Panc1 (cell line): Measurements from ENCODE around the gene PTGES3. TPM values are rescaled to one million over a fixed set of nuclear protein-coding genes. Genes with fewer than 3 reads are reported as not detected.

ENCODE experiments used
- ATAC-seq: fragments of 200-7000 bp; cut with Tn5 transposase; 2 replicates; pipeline ENCODE4 v1.9.1; 2020; ENCODE audit warnings: mild to moderate bottlenecking, moderate library complexity
- BruUV-seq: library from RNA; stranded (reverse); fragments of 400-500 nt; replicated peaks from 2 replicates; lab custom pipeline; 2021; lab: Mats Ljungman, UMichigan
- CTCF ChIA-PET: fragments of 300-600 bp; sonication (Branson Sonifier 250); formaldehyde crosslinking; loops from one replicate; lab custom pipeline; 2022; ENCODE audit warnings: antibody characterized with exemption; lab: Charles Lee
- POLR2A ChIA-PET: fragments of 300-600 bp; sonication (Branson Sonifier 250); formaldehyde crosslinking; loops from one replicate; lab custom pipeline; 2022; ENCODE audit warnings: antibody characterized with exemption; lab: Charles Lee
- DNase-seq: peaks from one replicate; pipeline ENCODE4 v3.0.0-alpha.2; 2010; ENCODE audit warnings: low read depth, low spot score
- H3K27ac ChIP-seq: 2 replicates; pipeline ENCODE4 v1.5.1; 2011; ENCODE audit warnings: mild to moderate bottlenecking, low read length, inconsistent platforms
- H3K27me3 ChIP-seq: fragments of 200-500 bp; sonication (Bioruptor generic); 2 replicates; pipeline ENCODE4 v1.6.0; 2014; ENCODE audit warnings: low read length, inconsistent platforms; ENCODE audit not compliant: control insufficient read depth, insufficient read depth
- H3K36me3 ChIP-seq: fragments of 200-500 bp; sonication (Bioruptor generic); 2 replicates; pipeline ENCODE4 v1.5.1; 2014; ENCODE audit warnings: inconsistent platforms, mild to moderate bottlenecking, low read length, moderate library complexity; ENCODE audit not compliant: control insufficient read depth, insufficient read depth
- H3K4me1 ChIP-seq: 2 replicates; pipeline ENCODE4 v1.5.1; 2011; ENCODE audit warnings: inconsistent platforms, mild to moderate bottlenecking, low read length, moderate library complexity; ENCODE audit not compliant: control insufficient read depth, insufficient read depth
- H3K4me3 ChIP-seq, 2 experiments: 2 replicates each; pipeline ENCODE4 v1.5.1; 2011 to 2012; ENCODE audit warnings: low read depth in 2 of 2, low read length in 2 of 2, mild to moderate bottlenecking in 2 of 2, inconsistent platforms in 1 of 2, moderate library complexity in 1 of 2
- H3K9me3 ChIP-seq: fragments of 200-500 bp; sonication (Bioruptor generic); 2 replicates; pipeline ENCODE4 v1.5.1; 2014; ENCODE audit warnings: low read depth, mild to moderate bottlenecking, inconsistent platforms, low read length, moderate library complexity; ENCODE audit not compliant: control insufficient read depth, insufficient read depth
- CTCF ChIP-seq: fragments of 450-650 bp; IDR thresholded peaks from 2 replicates; pipeline ENCODE4 v1.5.1; 2017; ENCODE audit warnings: mild to moderate bottlenecking
- POLR2AphosphoS5 ChIP-seq: IDR thresholded peaks from 2 replicates; pipeline ENCODE4 v1.6.1; 2012; ENCODE audit warnings: mild to moderate bottlenecking, low read depth, low read length, moderate library complexity
- REST ChIP-seq, 2 experiments: IDR thresholded peaks; 2 replicates each; pipeline ENCODE4 v1.6.1; 2011 to 2012; ENCODE audit warnings: low read depth in 2 of 2, control low read depth in 1 of 2, low read length in 1 of 2, mild to moderate bottlenecking in 1 of 2, moderate library complexity in 1 of 2; ENCODE audit not compliant: insufficient read depth in 1 of 2
- SIN3A ChIP-seq: IDR thresholded peaks from 2 replicates; pipeline ENCODE4 v1.6.1; 2012; ENCODE audit warnings: low read depth, mild to moderate bottlenecking, low read length, moderate library complexity, borderline replicate concordance; ENCODE audit not compliant: insufficient read depth
- TCF7L2 ChIP-seq: IDR thresholded peaks from 2 replicates; pipeline ENCODE4 v1.6.1; 2011; ENCODE audit warnings: mild to moderate bottlenecking, low read depth, low read length, inconsistent platforms
- in situ Hi-C: cut with HindIII; loops from 2 replicates; pipeline ENCODE4 v1.10.0; 2016; ENCODE audit warnings: low sequenced_read_pairs, low pct_unique_long_range_greater_than_20kb
- intact Hi-C: fragments of 100-400 bp; cut with micrococcal nuclease; formaldehyde crosslinking; loops from one replicate; pipeline ENCODE4 v1.10.0; 2022; ENCODE audit not compliant: unreplicated experiment
- total RNA-seq: library from RNA; stranded (reverse); gene quantifications from one replicate; pipeline ENCODE4 v1.2.1, GENCODE V29; 2021; ENCODE audit not compliant: unreplicated experiment

Gene PTGES3
- total RNA-seq, 1 experiment from 2014 or later, result 339 TPM

GRCh38 chr12:56687223-56688128 lies 608 bp downstream of the PTGES3 start:
- POLR2A ChIA-PET, result interaction anchor here (0.6 to 0.7 kb wide), 3 partner anchors 18 to 36 kb away, joined by 5 to 10 read pairs (median 9); no protein-coding TSS in a partner anchor
- TF ChIP-seq POLR2AphosphoS5 (peak; percentile 54; the same call in 1 of the 2 replicates), SIN3A (0 out of 2 replicates have a peak, but pooled peaks have one; percentile 50), REST (IDR thresholded peaks at IDR 0.05; ENCODE audit: insufficient read depth in 1 of 2, low read depth in 2 of 2, low read length in 1 of 2) (no peak)
- intact Hi-C loops (loop anchor here (2.0 kb wide), 1 partner anchor 37 kb away; the partner anchor contains the start of gene NACA), in situ Hi-C loops (no loop called here)
- H3K4me3 ChIP-seq, result peak overlapping the region; percentile 97
- no peaks in the 10 kb centered on the region for H3K27me3 ChIP-seq
- peaks cover 9% of the 10 kb centered on the region for H3K36me3 ChIP-seq
- no peaks in the 10 kb centered on the region for H3K9me3 ChIP-seq
- CTCF ChIA-PET, result no interaction called here
- no peaks in the 10 kb centered on the region for H3K4me1 ChIP-seq
- DNase-seq (no peak), ATAC-seq (peak; percentile 56)
- H3K27ac ChIP-seq, result peak overlapping the region; percentile 93
- no TSS peak for BruUV-seq

- DNase-seq, result no peak
- 0 out of 2 replicates have a peak, but pooled peaks have one; percentile 39 for TF ChIP-seq POLR2AphosphoS5
- no peak for TF ChIP-seq CTCF
- no peak for TF ChIP-seq TCF7L2
- POLR2A ChIA-PET, result interaction anchor here (0.7 kb wide), 1 partner anchor 80 kb away, joined by 7 read pairs; no protein-coding TSS in a partner anchor
Observed at GRCh38 chr12:56684745-56685359, 3.2 kb downstream of the PTGES3 start.

More at GRCh38 chr12:56684745-56685359, 3.2 kb downstream of the PTGES3 start:
- H3K4me3 ChIP-seq, result peak overlapping the region; percentile 97
- H3K27ac ChIP-seq, result peak overlapping the region; percentile 75
- ATAC-seq, result no peak
- no peaks in the 10 kb centered on the region for H3K9me3 ChIP-seq
- peaks cover 9% of the 10 kb centered on the region for H3K36me3 ChIP-seq
- BruUV-seq, result no TSS peak
- in situ Hi-C loops (no loop called here), intact Hi-C loops (no loop called here)
- CTCF ChIA-PET, result interaction anchor here (0.6 to 0.7 kb wide), 2 partner anchors 52 to 56 kb away, joined by 3 to 6 read pairs; no protein-coding TSS in a partner anchor
- no peaks in the 10 kb centered on the region for H3K27me3 ChIP-seq
- H3K4me1 ChIP-seq, result no peaks in the 10 kb centered on the region; the same call in 1 of the 2 replicates
